Mucosa of descending colon (tissue), 3 donors: ENCODE measurements around the gene VAPB. TPM values are rescaled to one million over a fixed set of nuclear protein-coding genes. Genes with fewer than 3 reads are reported as not detected.

Experiments
- ATAC-seq: fragments of 200-7000 bp; cut with Tn5 transposase; one replicate; pipeline ENCODE4 v1.9.1; 2020; ENCODE audit warnings: mild to moderate bottlenecking, moderate library complexity
- DNase-seq, 3 donors: peaks; one replicate each; pipeline ENCODE4 v3.0.0-alpha.2; 2020
- H3K36me3 ChIP-seq: fragments of 200-600 bp; one replicate; pipeline ENCODE4 v1.8.0; 2021; ENCODE audit warnings: low read depth, mild to moderate bottlenecking
- H3K4me1 ChIP-seq: fragments of 200-600 bp; one replicate; pipeline ENCODE4 v1.8.0; 2021; ENCODE audit warnings: low read depth, mild to moderate bottlenecking
- H3K4me3 ChIP-seq: fragments of 200-600 bp; one replicate; pipeline ENCODE4 v1.8.0; 2021; ENCODE audit warnings: mild to moderate bottlenecking
- H3K9me3 ChIP-seq: fragments of 200-600 bp; one replicate; pipeline ENCODE4 v1.8.0; 2021; ENCODE audit warnings: mild to moderate bottlenecking
- CTCF ChIP-seq: fragments of 200-600 bp; IDR thresholded peaks from one replicate; pipeline ENCODE4 v1.8.0; 2022; ENCODE audit warnings: antibody characterized with exemption, mild to moderate bottlenecking
- intact Hi-C, 2 donors: fragments of 100-400 bp; cut with DNase I in 1 of 2; cut with micrococcal nuclease in 1 of 2; formaldehyde crosslinking; loops; one replicate each; pipeline versions ENCODE4 v1.11.0 to v1.11.1; 2022; cut with DNase I, micrococcal nuclease
- total RNA-seq, 3 donors: library from RNA; stranded (reverse); fragmentation: NEBNext Ultra II Directional in 2 of 3; extraction: Animal tissue kit (Norgen Biotek cat#: 25700) in 2 of 3; gene quantifications; one replicate each; pipeline versions ENCODE4 v1.2.1 to v1.2.4, GENCODE V29; 2021 to 2023
- donor health status: DM: no; HTN: no; CAD: no; lungs with moderate emphysema.
- donor health status: DM: no; HTN: no; CAD: no.
- donor health status: DM: no; HTN: yes; CAD: no.

Gene VAPB
- total RNA-seq, 3 donors from 2014 or later: 52.5 to 74.6 (median 58.8) TPM

GRCh38 chr20:58480551-58481336, 91.7 kb downstream of the VAPB start:
- H3K36me3 ChIP-seq: no peaks in the 10 kb centered on the region
- peaks cover 2% of the 10 kb centered on the region for H3K4me1 ChIP-seq
- intact Hi-C loops: no loop called here
- ATAC-seq: peak; percentile 82
- peaks cover 7% of the 10 kb centered on the region for H3K9me3 ChIP-seq
- H3K4me3 ChIP-seq: no peak overlapping the region
- no peak for TF ChIP-seq CTCF
- no peak for DNase-seq

- H3K36me3 ChIP-seq: no peaks in the 10 kb centered on the region
- ATAC-seq (peak; percentile 86), DNase-seq (peak in 2 of 3 donors; percentile 47 to 61)
- intact Hi-C loops: no loop called here
- TF ChIP-seq CTCF: peak; percentile 34
- H3K4me3 ChIP-seq: no peak overlapping the region
- peaks cover 15% of the 10 kb centered on the region for H3K9me3 ChIP-seq
- H3K4me1 ChIP-seq: peaks cover 2% of the 10 kb centered on the region
These were observed 92.5 kb downstream of the VAPB start for GRCh38 chr20:58481481-58482021.

GRCh38 chr20:58482416-58482815, 93.4 kb downstream of the VAPB start:
- no peak overlapping the region for H3K4me3 ChIP-seq
- intact Hi-C loops: no loop called here
- DNase-seq (no peak), ATAC-seq (no peak)
- no peak for TF ChIP-seq CTCF
- H3K4me1 ChIP-seq: peaks cover 2% of the 10 kb centered on the region
- H3K9me3 ChIP-seq: peaks cover 20% of the 10 kb centered on the region
- H3K36me3 ChIP-seq: no peaks in the 10 kb centered on the region

GRCh38 chr20:58483051-58483450, 94.0 kb downstream of the VAPB start:
- Histone ChIP-seq H3K4me1 (peaks cover 2% of the 10 kb centered on the region), H3K4me3 (no peak overlapping the region), H3K9me3 (peaks cover 16% of the 10 kb centered on the region), H3K36me3 (no peaks in the 10 kb centered on the region)
- no peak for DNase-seq
- ATAC-seq: no peak
- no peak for TF ChIP-seq CTCF
- intact Hi-C loops: no loop called here

GRCh38 chr20:58483470-58483869, 94.4 kb downstream of the VAPB start:
- ATAC-seq: no peak
- intact Hi-C loops: no loop called here

More at GRCh38 chr20:58483470-58483869, 94.4 kb downstream of the VAPB start:
- H3K4me3 ChIP-seq: no peak overlapping the region
- peaks cover 15% of the 10 kb centered on the region for H3K9me3 ChIP-seq
- no peaks in the 10 kb centered on the region for H3K36me3 ChIP-seq
- no peak for DNase-seq
- H3K4me1 ChIP-seq: peaks cover 2% of the 10 kb centered on the region
- TF ChIP-seq CTCF: no peak
